Duodenal mucosa (tissue), 2 donors: ENCODE data around the gene SLITRK1.

ENCODE experiments used
- H3K27ac ChIP-seq: one replicate; pipeline ENCODE4 v1.7.0; 2013; ENCODE audit warnings: low read depth, low read length
- H3K27me3 ChIP-seq, 2 donors: one replicate each; pipeline ENCODE4 v1.7.0; 2013; ENCODE audit warnings: low read length in 2 of 2, control low read depth in 1 of 2; ENCODE audit not compliant: insufficient read depth in 2 of 2, control insufficient read depth in 1 of 2
- H3K36me3 ChIP-seq, 2 donors: one replicate each; pipeline ENCODE4 v1.7.0; 2013; ENCODE audit warnings: low read length in 2 of 2, control low read depth in 1 of 2; ENCODE audit not compliant: insufficient read depth in 2 of 2, control insufficient read depth in 1 of 2
- H3K4me1 ChIP-seq, 2 donors: one replicate each; pipeline ENCODE4 v1.7.0; 2013; ENCODE audit warnings: low read length in 2 of 2, control low read depth in 1 of 2; ENCODE audit not compliant: insufficient read depth in 2 of 2, control insufficient read depth in 1 of 2
- H3K4me3 ChIP-seq, 2 donors: one replicate each; pipeline ENCODE4 v1.7.0; 2013; ENCODE audit warnings: low read length in 2 of 2, low read depth in 1 of 2
- H3K9ac ChIP-seq, 2 donors: one replicate each; pipeline ENCODE4 v1.7.0; 2013; ENCODE audit warnings: low read length in 2 of 2, low read depth in 1 of 2
- H3K9me3 ChIP-seq, 2 donors: one replicate each; pipeline ENCODE4 v1.7.0; 2013; ENCODE audit warnings: low read length in 2 of 2, control low read depth in 1 of 2; ENCODE audit not compliant: control insufficient read depth in 1 of 2

The SLITRK1 gene

GRCh38 chr13:83867708-83868107, 14.6 kb downstream of the SLITRK1 start:
- no peaks in the 10 kb centered on the region for H3K4me1 ChIP-seq
- no peaks in the 10 kb centered on the region for H3K9me3 ChIP-seq
- H3K27ac ChIP-seq: no peak overlapping the region
- H3K27me3 ChIP-seq: no peaks in the 10 kb centered on the region
- H3K4me3 ChIP-seq: no peak overlapping the region
- H3K36me3 ChIP-seq: no peaks in the 10 kb centered on the region
- no peak overlapping the region for H3K9ac ChIP-seq

- Histone ChIP-seq H3K9ac (no peak overlapping the region), H3K4me1 (no peaks in the 10 kb centered on the region), H3K27ac (no peak overlapping the region), H3K36me3 (no peaks in the 10 kb centered on the region), H3K4me3 (no peak overlapping the region), H3K27me3 (no peaks in the 10 kb centered on the region), H3K9me3 (peaks cover under 1 to 4% of the 10 kb centered on the region in 2 donors)
Measured at GRCh38 chr13:83865161-83866137, 16.8 kb downstream of the SLITRK1 start.

GRCh38 chr13:83853771-83854170, 28.5 kb downstream of the SLITRK1 start:
- Histone ChIP-seq H3K9ac (no peak overlapping the region), H3K4me1 (no peaks in the 10 kb centered on the region), H3K9me3 (peaks cover 2 to 6% of the 10 kb centered on the region in 2 donors), H3K36me3 (no peaks in the 10 kb centered on the region), H3K27me3 (no peaks in the 10 kb centered on the region), H3K4me3 (no peak overlapping the region), H3K27ac (no peak overlapping the region)

DNA sequence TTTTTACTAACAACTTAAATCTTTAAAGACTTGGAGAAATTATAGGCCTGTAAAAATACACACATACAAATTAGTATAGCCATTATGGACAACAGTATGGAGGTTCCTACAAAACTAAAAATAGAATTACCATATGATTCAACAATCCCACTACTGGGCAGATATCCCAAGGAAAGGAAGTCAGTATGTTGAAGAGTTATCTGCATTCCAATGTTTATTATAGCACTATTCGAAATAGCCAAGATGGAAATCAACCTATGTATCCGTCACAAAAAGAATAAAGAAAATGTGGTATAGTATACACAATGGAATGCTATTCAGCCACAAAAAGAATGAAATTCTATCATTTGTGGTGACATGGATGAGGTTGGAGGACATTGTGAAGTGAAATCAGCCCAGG, 37.2 kb downstream of the SLITRK1 start:
- Histone ChIP-seq H3K36me3 (no peaks in the 10 kb centered on the region), H3K9ac (no peak overlapping the region), H3K4me3 (no peak overlapping the region), H3K27me3 (no peaks in the 10 kb centered on the region), H3K9me3 (peaks cover 2 to 10% of the 10 kb centered on the region in 2 donors), H3K4me1 (no peaks in the 10 kb centered on the region), H3K27ac (no peak overlapping the region)

GRCh38 chr13:83839146-83839545, 43.1 kb downstream of the SLITRK1 start:
- peaks cover 4 to 6% of the 10 kb centered on the region in 2 donors for H3K9me3 ChIP-seq

GRCh38 chr13:83831796-83832195, 50.5 kb downstream of the SLITRK1 start:
- Histone ChIP-seq H3K27me3 (no peaks in the 10 kb centered on the region), H3K9me3 (peaks cover 0 to 4% of the 10 kb centered on the region in 2 donors), H3K27ac (no peak overlapping the region), H3K4me3 (no peak overlapping the region), H3K9ac (no peak overlapping the region), H3K36me3 (no peaks in the 10 kb centered on the region), H3K4me1 (no peaks in the 10 kb centered on the region)

More at GRCh38 chr13:83839146-83839545, 43.1 kb downstream of the SLITRK1 start:
- Histone ChIP-seq H3K27ac (no peak overlapping the region), H3K9ac (no peak overlapping the region), H3K27me3 (no peaks in the 10 kb centered on the region), H3K4me1 (no peaks in the 10 kb centered on the region), H3K4me3 (no peak overlapping the region), H3K36me3 (no peaks in the 10 kb centered on the region)

GRCh38 chr13:83829810-83830209, 52.5 kb downstream of the SLITRK1 start:
- no peak overlapping the region for H3K4me3 ChIP-seq
- H3K27me3 ChIP-seq: no peaks in the 10 kb centered on the region
- peaks cover 0 to 4% of the 10 kb centered on the region in 2 donors for H3K9me3 ChIP-seq
- no peaks in the 10 kb centered on the region for H3K4me1 ChIP-seq
- H3K9ac ChIP-seq: no peak overlapping the region
- H3K27ac ChIP-seq: no peak overlapping the region
- no peaks in the 10 kb centered on the region for H3K36me3 ChIP-seq

- peaks cover 13 to 15% of the 10 kb centered on the region in 2 donors for H3K9me3 ChIP-seq
- no peak overlapping the region for H3K4me3 ChIP-seq
- no peaks in the 10 kb centered on the region for H3K27me3 ChIP-seq
- no peaks in the 10 kb centered on the region for H3K4me1 ChIP-seq
- H3K9ac ChIP-seq: no peak overlapping the region
- no peaks in the 10 kb centered on the region for H3K36me3 ChIP-seq
- H3K27ac ChIP-seq: no peak overlapping the region
Measured at GRCh38 chr13:83827338-83827737, 54.9 kb downstream of the SLITRK1 start.
